Measurements from ENCODE around the gene LRRC8D. TPM values are rescaled to one million over a fixed set of nuclear protein-coding genes. Genes with fewer than 3 reads are reported as not detected.
"Not testable (repeated sequence)": the region's sequence is repeated elsewhere in the genome, so short reads cannot be mapped to it uniquely, and the experiment has no call there.

LRRC8D gene
- total and polyA plus RNA-seq, 2 experiments from 2014 or later = 30.1 to 30.7 TPM

DNA sequence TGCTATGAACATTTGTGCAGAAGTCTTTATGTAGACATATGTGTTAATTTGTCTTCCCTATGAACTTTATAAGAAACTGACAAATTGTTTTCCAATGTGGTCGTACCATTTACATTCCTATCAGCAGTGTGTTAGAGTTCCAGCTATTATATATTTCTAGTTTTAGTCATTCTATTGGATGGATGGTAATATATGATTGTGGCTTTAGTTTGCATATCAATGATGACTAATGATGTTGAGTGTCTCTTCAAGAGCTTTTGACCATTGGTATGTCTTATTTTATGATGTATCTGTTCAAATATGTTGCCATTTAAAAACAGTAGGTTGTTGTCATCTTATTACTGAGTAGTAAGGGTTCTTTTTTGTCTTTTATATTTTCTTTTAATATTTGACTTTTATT, 157.9 kb downstream of the LRRC8D start:
- Histone ChIP-seq H3K9ac (no peak overlapping the region), H3K4me2 (ENCODE audit: unreplicated experiment) (no peak overlapping the region), H4K20me1 (ENCODE audit: insufficient read depth) (no peaks in the 10 kb centered on the region), H3K4me1 (ENCODE audit: insufficient read depth) (peaks cover 29% of the 10 kb centered on the region), H3K27ac (no peak overlapping the region), H3K9me2 (ENCODE audit: insufficient read depth) (no peaks in the 10 kb centered on the region), H2AFZ (no peak overlapping the region), H3F3A (ENCODE audit: insufficient read depth) (peaks cover 12% of the 10 kb centered on the region; the same call in 1 of the 2 replicates), H3K36me3 (ENCODE audit: low read depth) (no peaks in the 10 kb centered on the region), H3K4me3 (no peak overlapping the region), H3K27me3 (replicated peaks; ENCODE audit: insufficient read depth) (no peaks in the 10 kb centered on the region), H3K9me3 (ENCODE audit: low read depth) (no peaks in the 10 kb centered on the region), H3K79me2 (ENCODE audit: insufficient read depth) (no peaks in the 10 kb centered on the region)
- in situ Hi-C loops (cut with MboI) = loop anchor here (25.0 kb wide), 1 partner anchor 341 kb away; the partner anchor contains the start of gene LRRC8C
- WGBS, 2 experiments (ENCODE audit: low coverage in 1 of 2, low lambda C conversion rate in 2 of 2, missing lambda C conversion rate in 2 of 2) = 33 to 44% methylated on average over 1 of the region's 1 CpG
- TF ChIP-seq EZH2phosphoT487 (IDR thresholded peaks at IDR 0.05; ENCODE audit: insufficient read depth, low read depth) (no peak), EZH2 (IDR thresholded peaks at IDR 0.05; ENCODE audit: insufficient read depth, poor library complexity, severe bottlenecking) (no peak)
- peak; percentile 53 for DNase-seq

GRCh38 chr1:89980605-89981004, 159.8 kb downstream of the LRRC8D start:
- peaks cover 9% of the 10 kb centered on the region; the same call in 1 of the 2 replicates for H3F3A ChIP-seq (ENCODE audit: insufficient read depth)
- no peak for DNase-seq
- H2AFZ ChIP-seq = peak overlapping the region; percentile 23; the same call in 1 of the 2 replicates
- no peak for TF ChIP-seq EZH2phosphoT487 (IDR thresholded peaks at IDR 0.05; ENCODE audit: insufficient read depth, low read depth)
- no peak for TF ChIP-seq EZH2 (IDR thresholded peaks at IDR 0.05; ENCODE audit: insufficient read depth, poor library complexity, severe bottlenecking)
- in situ Hi-C loops (cut with MboI) = loop anchor here (25.0 kb wide), 1 partner anchor 343 kb away; the partner anchor contains the start of gene LRRC8C
- H4K20me1 ChIP-seq (ENCODE audit: insufficient read depth) = no peaks in the 10 kb centered on the region
- WGBS, 2 experiments (ENCODE audit: low coverage in 1 of 2, low lambda C conversion rate in 2 of 2, missing lambda C conversion rate in 2 of 2) = 64 to 67% methylated on average over 4 of the region's 4 CpGs
- H3K9me2 ChIP-seq (ENCODE audit: insufficient read depth) = no peaks in the 10 kb centered on the region
- no peaks in the 10 kb centered on the region for H3K27me3 ChIP-seq (replicated peaks; ENCODE audit: insufficient read depth)
- no peak overlapping the region for H3K4me2 ChIP-seq (ENCODE audit: unreplicated experiment)
- no peaks in the 10 kb centered on the region for H3K9me3 ChIP-seq (ENCODE audit: low read depth)
- H3K4me3 ChIP-seq = no peak overlapping the region
- H3K27ac ChIP-seq = no peak overlapping the region
- H3K79me2 ChIP-seq (ENCODE audit: insufficient read depth) = no peaks in the 10 kb centered on the region
- H3K36me3 ChIP-seq (ENCODE audit: low read depth) = no peaks in the 10 kb centered on the region
- H3K4me1 ChIP-seq (ENCODE audit: insufficient read depth) = peaks cover 15% of the 10 kb centered on the region
- no peak overlapping the region for H3K9ac ChIP-seq

DNA sequence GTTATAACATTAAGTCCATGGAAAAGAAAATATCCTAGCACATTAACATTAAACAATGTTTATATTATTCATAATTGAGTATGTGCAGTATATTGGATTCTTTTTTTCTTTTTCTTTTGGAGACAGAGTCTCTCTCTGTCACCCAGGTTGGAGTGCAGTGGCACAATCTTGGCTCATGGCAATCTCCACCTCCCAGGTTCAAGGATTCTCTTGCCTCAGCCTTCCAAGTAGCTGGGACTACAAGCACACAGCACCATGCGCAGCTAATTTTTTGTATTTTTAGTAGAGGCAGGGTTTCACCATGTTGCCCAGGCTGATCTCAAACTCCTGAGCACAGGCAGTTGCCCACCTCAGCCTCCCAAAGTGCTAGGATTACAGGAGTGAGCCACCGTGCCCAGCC, 162.0 kb downstream of the LRRC8D start:
- in situ Hi-C loops (cut with MboI) = loop anchor here (25.0 kb wide), 1 partner anchor 346 kb away; the partner anchor contains the start of gene LRRC8C

DNA sequence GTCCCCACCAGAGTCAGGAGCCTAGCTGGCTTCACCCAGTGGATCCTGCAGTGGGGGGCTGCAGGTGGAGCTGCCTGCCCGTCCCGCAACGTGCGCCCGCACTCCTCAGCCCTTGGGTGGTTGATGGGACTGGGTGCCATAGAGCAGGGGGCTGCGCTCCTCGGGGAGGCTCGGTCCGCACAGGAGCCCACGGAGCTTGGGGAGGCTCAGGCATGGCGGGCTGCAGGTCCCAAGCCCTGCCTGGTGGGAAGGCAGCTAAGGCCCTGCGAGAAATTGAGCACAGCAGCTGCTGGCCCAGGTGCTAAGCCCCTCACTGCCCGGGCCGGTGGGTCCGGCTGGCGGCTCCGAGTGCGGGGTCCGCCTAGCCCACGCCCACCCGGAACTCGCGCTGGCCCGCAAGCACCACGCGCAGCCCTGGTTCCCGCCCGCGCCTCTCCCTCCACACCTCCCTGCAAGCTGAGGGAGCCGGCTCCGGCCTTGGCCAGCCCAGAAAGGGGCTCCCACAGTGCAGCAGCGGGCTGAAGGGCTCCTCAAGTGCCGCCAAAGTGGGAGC, 163.8 kb downstream of the LRRC8D start:
- not testable (repeated sequence) for H3K4me3 ChIP-seq; DNase-seq; H3K9ac ChIP-seq; H3F3A ChIP-seq (ENCODE audit: insufficient read depth); H2AFZ ChIP-seq; H3K27me3 ChIP-seq (replicated peaks; ENCODE audit: insufficient read depth); H4K20me1 ChIP-seq (ENCODE audit: insufficient read depth); H3K27ac ChIP-seq; H3K9me2 ChIP-seq (ENCODE audit: insufficient read depth); H3K9me3 ChIP-seq (ENCODE audit: low read depth); H3K36me3 ChIP-seq (ENCODE audit: low read depth); H3K4me2 ChIP-seq (ENCODE audit: unreplicated experiment); H3K79me2 ChIP-seq (ENCODE audit: insufficient read depth); H3K4me1 ChIP-seq (ENCODE audit: insufficient read depth)
- in situ Hi-C loops (cut with MboI) = loop anchor here (5.0 to 25.0 kb wide), 2 partner anchors 177 to 347 kb away; partner anchors contain the start of gene LRRC8C
- 88 to 96% methylated on average over 12 to 30 of the region's 33 CpGs for WGBS, 2 experiments (ENCODE audit: low coverage in 1 of 2, low lambda C conversion rate in 2 of 2, missing lambda C conversion rate in 2 of 2)

More for the DNA sequence above, 162.0 kb downstream of the LRRC8D start:
- H3K9me2 ChIP-seq (ENCODE audit: insufficient read depth); H3K9me3 ChIP-seq (ENCODE audit: low read depth); H3K4me2 ChIP-seq (ENCODE audit: unreplicated experiment); DNase-seq; H3K9ac ChIP-seq; H3K79me2 ChIP-seq (ENCODE audit: insufficient read depth); H3K27me3 ChIP-seq (replicated peaks; ENCODE audit: insufficient read depth); H3K36me3 ChIP-seq (ENCODE audit: low read depth); H2AFZ ChIP-seq; H4K20me1 ChIP-seq (ENCODE audit: insufficient read depth); H3K27ac ChIP-seq; H3K4me3 ChIP-seq; H3F3A ChIP-seq (ENCODE audit: insufficient read depth): not testable (repeated sequence)
- WGBS, 2 experiments (ENCODE audit: low coverage in 1 of 2, low lambda C conversion rate in 2 of 2, missing lambda C conversion rate in 2 of 2) = 68 to 73% methylated on average over 2 of the region's 2 CpGs
- H3K4me1 ChIP-seq (ENCODE audit: insufficient read depth) = peaks cover 11% of the 10 kb centered on the region; the same call in 1 of the 2 replicates

GRCh38 chr1:89986020-89986419, 165.2 kb downstream of the LRRC8D start:
- H3K4me3 ChIP-seq = no peak overlapping the region
- no peak overlapping the region for H2AFZ ChIP-seq
- no peak overlapping the region for H3K9ac ChIP-seq
- H3K9me2 ChIP-seq (ENCODE audit: insufficient read depth) = no peaks in the 10 kb centered on the region
- no peaks in the 10 kb centered on the region for H3K9me3 ChIP-seq (ENCODE audit: low read depth)
- H3K4me2 ChIP-seq (ENCODE audit: unreplicated experiment) = no peak overlapping the region
- H3K27me3 ChIP-seq (replicated peaks; ENCODE audit: insufficient read depth) = no peaks in the 10 kb centered on the region
- H3K79me2 ChIP-seq (ENCODE audit: insufficient read depth) = no peaks in the 10 kb centered on the region
- H3K36me3 ChIP-seq (ENCODE audit: low read depth) = no peaks in the 10 kb centered on the region
- no peaks in the 10 kb centered on the region for H4K20me1 ChIP-seq (ENCODE audit: insufficient read depth)
- no peak overlapping the region for H3K27ac ChIP-seq
- in situ Hi-C loops (cut with MboI) = loop anchor here (5.0 to 25.0 kb wide), 2 partner anchors 179 to 349 kb away; partner anchors contain the start of gene LRRC8C
- DNase-seq = no peak
- no peaks in the 10 kb centered on the region for H3K4me1 ChIP-seq (ENCODE audit: insufficient read depth)
- no peaks in the 10 kb centered on the region for H3F3A ChIP-seq (ENCODE audit: insufficient read depth)
- TF ChIP-seq EZH2phosphoT487 (IDR thresholded peaks at IDR 0.05; ENCODE audit: insufficient read depth, low read depth) = no peak
- no peak for TF ChIP-seq EZH2 (IDR thresholded peaks at IDR 0.05; ENCODE audit: insufficient read depth, poor library complexity, severe bottlenecking)

Other genes with a start within 250 kb of the LRRC8D start
- 5.7 and 7.3 TPM in 2 replicates for gene LRRC8C, start 187.9 kb upstream of the LRRC8D start, total RNA-seq (2014; rRNA removed; shearing (Covaris generic))
- 3.5 and 3.6 TPM in 2 replicates for gene LRRC8C, start 187.9 kb upstream of the LRRC8D start, polyA plus RNA-seq (2016; fragmentation: Nextera tagmentation; extraction: Ambion mirVana)
- 5.2 and 5.6 TPM in 2 replicates for gene ZNF326, start 174.1 kb downstream of the LRRC8D start, total RNA-seq (2014; rRNA removed; shearing (Covaris generic))
- gene ZNF326, start 174.1 kb downstream of the LRRC8D start, polyA plus RNA-seq (2016; fragmentation: Nextera tagmentation; extraction: Ambion mirVana) = 17.2 and 17.7 TPM in 2 replicates

All from GM23248 (cell line).